ENCODE results near the gene ARHGAP31.

- TF ChIP-seq POLR2AphosphoS5 (IDR thresholded peaks at IDR 0.05; ENCODE audit: low read depth) (no peak), CTCF (conservative IDR thresholded peaks at IDR 0.05; ENCODE audit: low read depth in 2 of 2) (no peak), REST (IDR thresholded peaks at IDR 0.05; ENCODE audit: unreplicated experiment) (no peak)
Observed at GRCh38 chr3:119401503-119402440, 107.6 kb downstream of the ARHGAP31 start.

All from GM23338 (cell line).